GM06990 (cell line): ENCODE measurements around the gene DEAF1.

ENCODE experiments used
- DNase-seq: peaks from one replicate; pipeline ENCODE4 v3.0.0-alpha.2; 2011; ENCODE audit not compliant: insufficient read length; ENCODE audit errors: extremely low read depth
- H3K27me3 ChIP-seq: replicated peaks from 2 replicates; pipeline ENCODE4 v1.6.0; 2011; ENCODE audit warnings: low read length; ENCODE audit not compliant: control insufficient read depth, insufficient read depth
- H3K36me3 ChIP-seq: 2 replicates; pipeline ENCODE4 v1.5.1; 2011; ENCODE audit warnings: low read length; ENCODE audit not compliant: control insufficient read depth, insufficient read depth
- H3K4me3 ChIP-seq: replicated peaks from 2 replicates; pipeline ENCODE4 v1.5.1; 2011; ENCODE audit warnings: low read depth, mild to moderate bottlenecking, control low read depth, low read length
- TF ChIP-seq, protein P1 (sequence below): IDR thresholded peaks from 2 replicates; pipeline ENCODE4 v1.5.1; 2011; ENCODE audit warnings: low read length, control low read depth, mild to moderate bottlenecking, inconsistent platforms; ENCODE audit not compliant: insufficient read depth, poor library complexity, severe bottlenecking

The DEAF1 gene

DNA sequence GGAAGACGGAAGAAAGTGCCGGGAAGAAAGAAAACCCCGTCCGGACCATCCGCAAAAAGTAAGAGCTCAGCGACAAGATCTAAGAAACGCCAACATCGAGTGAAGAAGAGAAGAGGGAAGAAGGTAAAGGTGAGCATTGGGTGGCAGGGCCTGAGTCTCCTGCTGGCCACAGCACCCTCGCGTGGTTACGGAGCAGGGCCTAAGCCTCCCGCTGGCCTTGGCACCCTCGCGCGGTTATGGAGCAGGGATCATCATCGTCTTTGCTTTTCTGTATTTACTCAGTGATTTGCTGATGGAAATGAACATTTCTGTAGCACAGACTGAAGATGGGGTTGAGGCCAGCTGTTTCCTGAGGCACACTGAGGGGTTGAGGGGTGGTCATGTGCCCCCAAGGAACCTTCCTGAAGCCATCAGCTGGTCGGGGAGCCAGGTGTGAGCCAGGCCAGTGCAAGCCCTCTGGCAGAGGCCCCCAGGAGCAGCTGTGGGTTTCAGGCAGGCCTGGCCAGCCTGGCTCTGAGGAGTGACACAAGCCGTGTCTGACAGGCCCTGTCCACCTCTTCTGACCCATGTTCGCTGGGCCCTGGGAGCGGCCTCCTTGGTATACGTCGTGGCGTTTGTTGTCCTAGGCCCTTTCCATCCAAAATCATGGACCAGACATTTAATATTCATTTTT lies 93.3 kb downstream of the DEAF1 start:
- peaks cover 41% of the 10 kb centered on the region for H3K36me3 ChIP-seq
- no peak overlapping the region for H3K4me3 ChIP-seq
- TF ChIP-seq, protein P1, sequence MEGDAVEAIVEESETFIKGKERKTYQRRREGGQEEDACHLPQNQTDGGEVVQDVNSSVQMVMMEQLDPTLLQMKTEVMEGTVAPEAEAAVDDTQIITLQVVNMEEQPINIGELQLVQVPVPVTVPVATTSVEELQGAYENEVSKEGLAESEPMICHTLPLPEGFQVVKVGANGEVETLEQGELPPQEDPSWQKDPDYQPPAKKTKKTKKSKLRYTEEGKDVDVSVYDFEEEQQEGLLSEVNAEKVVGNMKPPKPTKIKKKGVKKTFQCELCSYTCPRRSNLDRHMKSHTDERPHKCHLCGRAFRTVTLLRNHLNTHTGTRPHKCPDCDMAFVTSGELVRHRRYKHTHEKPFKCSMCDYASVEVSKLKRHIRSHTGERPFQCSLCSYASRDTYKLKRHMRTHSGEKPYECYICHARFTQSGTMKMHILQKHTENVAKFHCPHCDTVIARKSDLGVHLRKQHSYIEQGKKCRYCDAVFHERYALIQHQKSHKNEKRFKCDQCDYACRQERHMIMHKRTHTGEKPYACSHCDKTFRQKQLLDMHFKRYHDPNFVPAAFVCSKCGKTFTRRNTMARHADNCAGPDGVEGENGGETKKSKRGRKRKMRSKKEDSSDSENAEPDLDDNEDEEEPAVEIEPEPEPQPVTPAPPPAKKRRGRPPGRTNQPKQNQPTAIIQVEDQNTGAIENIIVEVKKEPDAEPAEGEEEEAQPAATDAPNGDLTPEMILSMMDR = no peak
- no peaks in the 10 kb centered on the region for H3K27me3 ChIP-seq
- no peak for DNase-seq

DNA sequence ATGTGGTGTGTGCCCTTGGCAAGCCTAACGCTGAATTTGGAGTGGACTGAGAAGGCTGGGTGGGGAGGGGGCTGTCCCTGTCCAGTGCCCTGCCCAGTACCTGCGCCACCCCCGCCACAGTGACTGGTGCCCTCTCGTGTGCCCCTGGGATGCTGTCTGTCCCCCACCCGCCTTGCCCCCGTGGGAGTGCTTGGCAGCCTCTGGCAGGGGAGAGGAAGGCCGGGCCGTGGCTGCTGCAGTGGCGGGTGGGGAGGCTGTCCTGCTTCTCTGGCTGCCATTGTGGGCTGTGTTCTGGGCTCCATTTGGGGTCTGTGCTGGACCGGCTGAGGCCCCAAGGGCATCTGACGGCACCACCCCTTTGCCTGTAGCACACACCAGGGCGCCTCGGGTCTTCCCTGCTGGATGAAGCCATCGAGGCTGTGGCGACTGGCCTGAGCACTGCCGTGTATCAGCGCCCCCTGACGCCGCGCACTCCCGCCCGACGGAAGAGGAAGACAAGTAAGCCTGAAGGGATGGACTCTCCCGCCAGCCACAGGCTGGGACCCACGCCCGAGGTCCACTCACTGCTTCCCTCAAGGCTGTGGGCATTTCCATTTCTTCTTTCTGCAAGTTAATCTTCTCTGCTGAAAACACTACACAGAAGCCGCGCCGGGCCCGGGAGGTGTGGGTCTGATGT lies 96.9 kb downstream of the DEAF1 start:
- Histone ChIP-seq H3K4me3 (no peak overlapping the region), H3K36me3 (peaks cover 41% of the 10 kb centered on the region), H3K27me3 (no peaks in the 10 kb centered on the region)
- no peak for DNase-seq
- TF ChIP-seq, protein P1 = no peak

DNA sequence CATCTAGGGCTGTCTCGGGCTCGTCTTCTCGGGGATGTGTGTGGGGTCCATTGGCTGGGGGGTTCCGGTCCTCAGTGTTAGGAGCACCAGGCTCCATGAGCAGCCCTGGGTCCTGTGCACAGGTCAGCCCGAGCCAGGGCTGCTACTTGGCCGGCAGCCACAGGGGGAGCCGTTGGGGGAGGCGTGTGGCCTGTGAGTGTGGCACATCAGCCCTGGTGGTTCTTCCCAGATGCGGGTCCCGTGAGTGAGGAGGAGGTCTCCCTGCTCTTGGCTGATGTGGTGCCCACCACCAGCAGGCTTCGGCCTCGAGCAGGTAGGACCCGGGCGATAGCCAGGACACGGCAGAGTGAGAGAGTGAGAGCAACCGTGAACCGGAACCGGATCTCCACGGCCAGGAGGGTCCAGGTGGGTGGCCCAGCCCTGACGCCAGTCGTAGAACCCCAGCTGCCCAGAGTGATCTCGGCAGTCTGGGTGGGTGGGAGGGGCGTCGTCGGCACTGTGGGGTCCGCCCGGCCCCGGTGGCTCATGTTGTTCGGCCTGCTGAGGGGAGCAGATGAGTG lies 97.8 kb downstream of the DEAF1 start:
- Histone ChIP-seq H3K36me3 (peaks cover 47% of the 10 kb centered on the region), H3K27me3 (no peaks in the 10 kb centered on the region), H3K4me3 (no peak overlapping the region)
- no peak for DNase-seq
- TF ChIP-seq, protein P1 = peak; percentile 14

DNA sequence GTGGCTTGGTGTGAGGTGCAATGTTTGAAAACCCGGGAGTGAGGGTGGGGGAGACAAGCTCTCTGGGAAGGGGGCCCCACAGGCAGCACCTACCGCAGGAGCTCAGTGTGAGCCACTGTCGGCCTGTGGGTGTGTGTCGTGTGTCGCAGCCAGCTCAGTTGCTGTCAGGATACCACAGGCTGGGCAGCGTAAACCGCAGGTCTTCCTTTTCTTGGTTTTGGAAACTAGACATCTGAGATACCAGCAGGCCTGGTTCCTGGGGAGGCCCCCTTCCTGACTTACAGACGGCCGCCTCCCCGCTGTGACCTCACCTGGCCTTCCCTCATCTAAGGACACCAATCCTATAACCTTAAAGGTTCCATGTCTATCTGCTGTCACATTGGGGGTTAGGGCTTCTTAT lies 98.6 kb downstream of the DEAF1 start:
- H3K36me3 ChIP-seq = peaks cover 46% of the 10 kb centered on the region
- DNase-seq = no peak
- TF ChIP-seq, protein P1 = no peak
- no peak overlapping the region for H3K4me3 ChIP-seq
- H3K27me3 ChIP-seq = no peaks in the 10 kb centered on the region

DNA sequence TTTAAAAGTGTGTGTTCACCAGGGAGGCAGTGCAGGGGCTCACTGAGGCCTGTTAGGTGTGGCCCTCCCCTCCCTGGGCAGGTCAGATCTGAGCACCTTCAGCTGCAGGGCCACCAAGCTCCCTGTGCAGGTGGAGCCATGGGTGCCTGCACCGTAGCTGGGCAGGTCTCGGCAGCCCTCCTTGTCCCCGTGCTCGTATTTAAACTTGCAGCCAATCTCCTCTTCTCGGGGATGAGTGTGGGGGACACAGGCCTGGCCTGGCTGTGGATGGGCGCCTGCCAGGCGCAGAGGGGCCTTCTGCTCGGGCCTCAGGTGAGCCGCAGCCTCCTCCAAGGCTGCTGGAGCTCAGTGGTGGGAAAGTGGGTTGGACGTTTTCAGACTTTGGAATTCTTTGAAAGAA lies 99.6 kb downstream of the DEAF1 start:
- Histone ChIP-seq H3K36me3 (peaks cover 47% of the 10 kb centered on the region), H3K4me3 (no peak overlapping the region), H3K27me3 (no peaks in the 10 kb centered on the region)
- TF ChIP-seq, protein P1 = no peak
- DNase-seq = no peak
